B cell (primary cell): Measurements from ENCODE around the gene TRMT2B. TPM values are rescaled to one million over a fixed set of nuclear protein-coding genes. Genes with fewer than 3 reads are reported as not detected.

Experiments
- ATAC-seq: fragments of 200-7000 bp; cut with Tn5 transposase; one replicate; pipeline ENCODE4 v1.10.0; 2021; ENCODE audit warnings: low read depth, mild to moderate bottlenecking, moderate number of reproducible peaks, moderate library complexity
- CTCF ChIA-PET: fragments of 350-600 bp; sonication (Branson Sonifier 250); formaldehyde crosslinking; loops from one replicate; lab custom pipeline; 2021; ENCODE audit warnings: antibody characterized with exemption, inconsistent platforms; lab: Charles Lee
- POLR2A ChIA-PET: fragments of 350-600 bp; sonication (Branson Sonifier 250); formaldehyde crosslinking; loops from one replicate; lab custom pipeline; 2021; ENCODE audit warnings: antibody characterized with exemption; lab: Charles Lee
- DNase-seq: peaks from one replicate; pipeline ENCODE4 v3.0.0; 2013
- H2AFZ ChIP-seq: 2 replicates; pipeline ENCODE4 v1.6.1; 2012; ENCODE audit warnings: mild to moderate bottlenecking, low read depth, low read length; ENCODE audit not compliant: insufficient read depth, poor library complexity, severe bottlenecking
- H3K27ac ChIP-seq, 2 donors: 1 replicate in 1 of 2; 2 replicates in 1 of 2; pipeline ENCODE4 v1.5.1; 2012 to 2013; ENCODE audit warnings: low read length in 2 of 2, mild to moderate bottlenecking in 2 of 2, moderate library complexity in 1 of 2
- H3K27me3 ChIP-seq, 4 experiments: fragments of 200-600 bp in 1 of 4; sonication (generic) in 1 of 4; replicated peaks in 1 of 4; 1 replicate in 2 of 4; 2 replicates in 2 of 4; pipeline versions ENCODE4 v1.6.1 to v1.7.0; 2013 to 2016; ENCODE audit warnings: low read length in 3 of 4, mild to moderate bottlenecking in 2 of 4, mixed read lengths in 1 of 4, moderate library complexity in 1 of 4; ENCODE audit not compliant: insufficient read depth in 4 of 4, control insufficient read depth in 3 of 4; ENCODE audit errors: control extremely low read depth in 1 of 4
- H3K36me3 ChIP-seq, 2 experiments: replicated peaks in 1 of 2; 1 replicate in 1 of 2; 2 replicates in 1 of 2; pipeline versions ENCODE4 v1.6.1 to v1.7.1; 2013; ENCODE audit warnings: low read length in 1 of 2; ENCODE audit not compliant: insufficient read depth in 2 of 2, control insufficient read depth in 1 of 2; ENCODE audit errors: control extremely low read depth in 1 of 2, extremely low read depth in 1 of 2
- H3K4me1 ChIP-seq, 2 donors: fragments of 200-600 bp in 1 of 2; sonication (generic) in 1 of 2; 1 replicate in 1 of 2; 2 replicates in 1 of 2; pipeline versions ENCODE4 v1.5.1 to v1.6.1; 2013 to 2017; ENCODE audit warnings: low read length in 2 of 2; ENCODE audit not compliant: control insufficient read depth in 2 of 2, insufficient read depth in 2 of 2
- H3K4me2 ChIP-seq: replicated peaks from 2 replicates; pipeline ENCODE3; 2012; ENCODE audit warnings: mild to moderate bottlenecking, low read depth, low read length; ENCODE audit not compliant: poor library complexity, severe bottlenecking
- H3K4me3 ChIP-seq, 5 experiments: fragments of 200-600 bp in 1 of 5; sonication (generic) in 1 of 5; 1 replicate in 3 of 5; 2 replicates in 2 of 5; pipeline versions ENCODE4 v1.5.1 to v1.7.0; 2011 to 2016; ENCODE audit warnings: low read length in 4 of 5, mild to moderate bottlenecking in 4 of 5, low read depth in 2 of 5, control low read depth in 1 of 5, moderate library complexity in 1 of 5; ENCODE audit not compliant: insufficient read depth in 1 of 5; ENCODE audit errors: control extremely low read depth in 1 of 5, extremely low read depth in 1 of 5
- H3K79me2 ChIP-seq: fragments of 200-600 bp; sonication (generic); one replicate; pipeline ENCODE4 v1.6.0; 2016; ENCODE audit warnings: low read length; ENCODE audit not compliant: control insufficient read depth, insufficient read depth
- H3K9ac ChIP-seq: fragments of 200-600 bp; sonication (generic); 2 replicates; pipeline ENCODE4 v1.6.1; 2017; ENCODE audit warnings: mild to moderate bottlenecking, low read length, moderate library complexity
- H3K9me3 ChIP-seq, 3 donors: one replicate each; pipeline versions ENCODE4 v1.6.1 to v1.7.1; 2013; ENCODE audit warnings: low read length in 2 of 3; ENCODE audit not compliant: control insufficient read depth in 2 of 3, insufficient read depth in 1 of 3; ENCODE audit errors: control extremely low read depth in 1 of 3
- H4K20me1 ChIP-seq: 2 replicates; pipeline ENCODE4 v1.6.0; 2012; ENCODE audit warnings: mild to moderate bottlenecking, low read length; ENCODE audit not compliant: insufficient read depth, control insufficient read depth, poor library complexity, severe bottlenecking
- H3K27ac Mint-ChIP-seq: one replicate; pipeline ENCODE4 v1.8.0; 2021; ENCODE audit warnings: mixed read lengths
- H3K27me3 Mint-ChIP-seq: one replicate; pipeline ENCODE4 v1.8.0; 2021; ENCODE audit warnings: mixed read lengths
- H3K4me1 Mint-ChIP-seq: one replicate; pipeline ENCODE4 v1.8.0; 2021; ENCODE audit warnings: mixed read lengths
- H3K4me3 Mint-ChIP-seq: one replicate; pipeline ENCODE4 v1.8.0; 2021; ENCODE audit warnings: mixed read lengths
- H3K9me3 Mint-ChIP-seq: one replicate; pipeline ENCODE4 v1.8.0; 2022; ENCODE audit warnings: mixed read lengths; ENCODE audit not compliant: insufficient read depth
- EZH2 ChIP-seq: IDR thresholded peaks from 2 replicates; pipeline ENCODE4 v1.6.1; 2012; ENCODE audit warnings: borderline replicate concordance, low read depth, mild to moderate bottlenecking, moderate library complexity, low read length; ENCODE audit not compliant: insufficient read depth, poor library complexity, severe bottlenecking
- WGBS: methylation state at CpG from one replicate; pipeline ENCODE4 v1.1.5; 2013; ENCODE audit warnings: missing lambda C conversion rate; ENCODE audit not compliant: insufficient coverage; 5-methylcytosine and 5-hydroxymethylcytosine counted together
- intact Hi-C: fragments of 100-400 bp; cut with micrococcal nuclease; formaldehyde crosslinking; loops from one replicate; pipeline ENCODE4 v1.10.0; 2022
- polyA plus RNA-seq: library from polyadenylated mRNA; depleted of rRNA; stranded (reverse); fragments of >200 nt; gene quantifications from 2 replicates; pipeline ENCODE4 v1.2.3, GENCODE V29; 2012
- total RNA-seq, 2 donors: library from RNA; stranded (reverse); fragments of 120-200 nt in 1 of 2; gene quantifications; 1 replicate in 1 of 2; 2 replicates in 1 of 2; pipeline versions ENCODE4 v1.2.3 to v1.2.4, GENCODE V29; 2013 to 2022
- TF ChIP-seq, protein P1 (sequence below): fragments of 200-600 bp; IDR thresholded peaks from one replicate; pipeline ENCODE4 v1.8.0; 2022; ENCODE audit warnings: antibody characterized with exemption, mild to moderate bottlenecking

The TRMT2B gene
- total and polyA plus RNA-seq, 2 donors (not counting 1 experiment from before 2014, with no cell fraction given): 30.9 to 51.2 TPM

- intact Hi-C loops: no loop called here
- H3K27ac ChIP-seq: no peak overlapping the region
- no CpG with 5 or more reads among the region's 19 CpGs for WGBS
- no peaks in the 10 kb centered on the region for H3K4me1 Mint-ChIP-seq
- no peaks in the 10 kb centered on the region for H3K9me3 ChIP-seq
- ChIA-PET POLR2A (no interaction called here), CTCF (no interaction called here)
- no peaks in the 10 kb centered on the region for H3K9me3 Mint-ChIP-seq
- H3K9ac ChIP-seq: no peak overlapping the region
- H3K4me3 Mint-ChIP-seq: no peak overlapping the region
- H4K20me1 ChIP-seq: no peaks in the 10 kb centered on the region
- H3K4me2 ChIP-seq: no peak overlapping the region
- H3K4me3 ChIP-seq: no peak overlapping the region
- DNase-seq (no peak), ATAC-seq (no peak)
- no peaks in the 10 kb centered on the region for H3K79me2 ChIP-seq
- no peaks in the 10 kb centered on the region for H3K27me3 ChIP-seq
- no peaks in the 10 kb centered on the region for H3K27me3 Mint-ChIP-seq
- H2AFZ ChIP-seq: no peak overlapping the region
- TF ChIP-seq EZH2: no peak
- TF ChIP-seq, protein P1, sequence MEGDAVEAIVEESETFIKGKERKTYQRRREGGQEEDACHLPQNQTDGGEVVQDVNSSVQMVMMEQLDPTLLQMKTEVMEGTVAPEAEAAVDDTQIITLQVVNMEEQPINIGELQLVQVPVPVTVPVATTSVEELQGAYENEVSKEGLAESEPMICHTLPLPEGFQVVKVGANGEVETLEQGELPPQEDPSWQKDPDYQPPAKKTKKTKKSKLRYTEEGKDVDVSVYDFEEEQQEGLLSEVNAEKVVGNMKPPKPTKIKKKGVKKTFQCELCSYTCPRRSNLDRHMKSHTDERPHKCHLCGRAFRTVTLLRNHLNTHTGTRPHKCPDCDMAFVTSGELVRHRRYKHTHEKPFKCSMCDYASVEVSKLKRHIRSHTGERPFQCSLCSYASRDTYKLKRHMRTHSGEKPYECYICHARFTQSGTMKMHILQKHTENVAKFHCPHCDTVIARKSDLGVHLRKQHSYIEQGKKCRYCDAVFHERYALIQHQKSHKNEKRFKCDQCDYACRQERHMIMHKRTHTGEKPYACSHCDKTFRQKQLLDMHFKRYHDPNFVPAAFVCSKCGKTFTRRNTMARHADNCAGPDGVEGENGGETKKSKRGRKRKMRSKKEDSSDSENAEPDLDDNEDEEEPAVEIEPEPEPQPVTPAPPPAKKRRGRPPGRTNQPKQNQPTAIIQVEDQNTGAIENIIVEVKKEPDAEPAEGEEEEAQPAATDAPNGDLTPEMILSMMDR: no peak
- no peak overlapping the region for H3K27ac Mint-ChIP-seq
- no peaks in the 10 kb centered on the region for H3K4me1 ChIP-seq
- no peaks in the 10 kb centered on the region for H3K36me3 ChIP-seq
Measured at GRCh38 chrX:100973411-100973810, 78.5 kb downstream of the TRMT2B start.

- Histone ChIP-seq H3K4me2 (no peak overlapping the region), H3K36me3 (no peaks in the 10 kb centered on the region), H3K9me3 (no peaks in the 10 kb centered on the region), H3K79me2 (no peaks in the 10 kb centered on the region), H4K20me1 (no peaks in the 10 kb centered on the region), H3K4me1 (no peaks in the 10 kb centered on the region), H3K4me3 (no peak overlapping the region), H3K27me3 (no peaks in the 10 kb centered on the region), H3K27ac (no peak overlapping the region), H2AFZ (no peak overlapping the region), H3K9ac (no peak overlapping the region)
- intact Hi-C loops: no loop called here
- Mint-ChIP-seq H3K9me3 (no peaks in the 10 kb centered on the region), H3K4me3 (no peak overlapping the region), H3K27me3 (no peaks in the 10 kb centered on the region), H3K27ac (no peak overlapping the region), H3K4me1 (no peaks in the 10 kb centered on the region)
- ChIA-PET CTCF (no interaction called here), POLR2A (no interaction called here)
- WGBS: 100% methylated on average over 1 of the region's 1 CpG
- TF ChIP-seq, protein P1: no peak
- TF ChIP-seq EZH2: no peak
- DNase-seq (no peak), ATAC-seq (no peak)
Measured at GRCh38 chrX:100969936-100970335, 82.0 kb downstream of the TRMT2B start.
